GM21529 (cell line): ENCODE results near the gene MLST8.
"Not testable (repeated sequence)": the region's sequence is repeated elsewhere in the genome, so short reads cannot be mapped to it uniquely, and the experiment has no call there.

Experiments
- ATAC-seq: cut with Tn5 transposase; IDR thresholded peaks from one replicate; pipeline ENCODE4 v1.9.1; 2021; ENCODE audit not compliant: unreplicated experiment

The MLST8 gene

DNA sequence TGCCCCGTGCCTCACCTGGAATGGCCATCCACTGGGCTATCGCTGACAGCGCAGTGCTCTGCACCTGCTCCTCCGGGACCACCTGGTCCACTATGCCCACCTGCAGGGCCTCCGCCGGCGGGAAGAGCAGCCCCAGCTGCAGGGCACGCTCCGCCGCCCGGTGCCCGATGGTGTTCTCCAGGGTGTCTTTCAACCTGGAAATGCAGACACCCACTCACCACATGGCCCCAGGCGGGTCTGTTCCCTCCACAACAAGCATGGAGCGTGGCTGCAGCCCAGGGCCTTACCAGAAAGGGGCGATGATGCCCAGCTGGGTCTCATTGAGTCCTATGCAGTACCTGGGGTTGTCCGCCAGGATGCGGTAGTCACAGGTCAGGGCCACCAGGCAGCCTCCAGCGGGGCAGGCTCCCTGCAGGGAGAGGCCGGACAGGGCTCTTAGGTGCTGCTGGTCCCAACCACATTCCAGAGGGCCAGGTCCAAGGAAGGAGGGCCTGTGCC is 37.8 kb downstream of the MLST8 start:
- ATAC-seq: no peak

DNA sequence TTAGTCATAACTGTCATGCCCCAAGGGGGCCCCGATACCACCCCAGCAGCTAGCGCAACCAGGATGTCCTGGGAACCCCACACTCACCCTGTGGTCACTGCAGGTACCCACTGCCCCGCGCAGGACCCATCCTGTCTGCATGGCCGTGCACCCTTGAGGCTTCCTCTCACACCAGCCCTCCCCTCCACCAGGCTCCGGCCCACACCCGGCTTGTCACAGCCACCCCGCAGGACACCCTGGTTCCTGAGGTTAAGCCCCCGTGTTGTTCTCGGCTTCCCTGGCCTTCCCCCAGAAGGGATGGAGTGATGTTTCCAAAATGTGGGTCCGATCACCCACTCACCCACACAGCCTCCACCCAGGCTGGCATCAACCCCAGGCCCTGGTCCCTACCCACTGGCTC is 38.5 kb downstream of the MLST8 start:
- no peak for ATAC-seq

DNA sequence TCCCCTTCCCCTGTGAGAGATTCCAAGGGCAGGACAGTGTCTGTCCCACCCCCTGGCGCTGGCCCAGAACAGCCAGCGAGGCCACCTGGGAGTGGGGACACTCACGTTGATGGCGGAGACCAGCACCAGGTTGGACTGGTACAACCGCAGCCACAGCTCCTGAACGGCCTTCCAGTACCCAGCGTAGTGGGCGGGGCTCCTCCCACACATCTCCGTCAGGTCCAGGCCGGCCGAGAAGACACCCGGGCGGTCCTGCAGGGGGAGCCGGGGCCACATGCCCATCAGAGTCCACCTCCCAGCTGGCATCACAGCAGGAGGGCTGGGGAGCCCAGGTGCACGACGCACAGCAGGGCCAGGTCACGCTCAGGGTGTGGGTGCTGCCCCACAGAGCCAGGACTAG is 39.0 kb downstream of the MLST8 start:
- no peak for ATAC-seq

DNA sequence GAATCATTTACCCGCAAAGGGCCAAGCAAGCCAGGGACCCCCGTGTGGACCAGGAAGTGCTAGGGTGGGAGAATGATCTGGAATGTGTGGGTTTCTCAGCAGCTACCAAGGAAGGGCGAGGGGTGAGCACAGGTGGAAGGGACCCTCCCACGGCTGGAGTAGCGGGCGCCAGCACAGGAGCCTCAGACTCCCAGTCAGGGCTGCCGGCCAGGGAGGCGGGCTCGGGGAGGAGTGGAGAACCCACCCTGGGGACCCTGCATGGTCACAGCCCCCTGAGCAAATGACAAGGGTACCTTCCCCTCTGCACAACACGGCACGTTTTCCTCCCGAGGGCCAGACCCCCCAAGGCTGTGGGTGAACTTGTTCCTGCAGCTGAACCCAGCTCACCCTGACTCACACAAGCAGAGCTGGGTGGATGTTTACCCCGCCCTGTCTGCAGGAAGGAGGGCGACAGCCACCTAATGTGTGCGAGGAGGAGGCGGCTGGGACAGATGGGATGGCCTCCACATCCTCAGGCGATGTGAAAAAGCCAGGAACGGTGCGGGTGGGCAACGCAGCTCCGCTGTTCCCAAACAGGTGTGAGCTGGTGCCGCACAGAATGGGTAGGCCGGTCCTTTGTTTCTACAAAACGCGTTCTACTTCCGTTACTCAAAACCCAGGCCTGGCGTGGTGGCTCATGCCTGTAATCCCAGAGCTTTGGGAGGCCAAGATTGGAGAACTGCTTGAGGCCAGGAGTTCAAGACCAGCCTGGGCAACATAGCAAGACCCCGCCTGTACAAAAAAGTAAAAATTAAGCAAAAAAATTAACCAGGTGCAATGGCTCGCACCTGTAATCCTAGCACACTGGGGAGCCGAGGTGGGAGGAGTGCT is 39.9 kb downstream of the MLST8 start:
- ATAC-seq: no peak

DNA sequence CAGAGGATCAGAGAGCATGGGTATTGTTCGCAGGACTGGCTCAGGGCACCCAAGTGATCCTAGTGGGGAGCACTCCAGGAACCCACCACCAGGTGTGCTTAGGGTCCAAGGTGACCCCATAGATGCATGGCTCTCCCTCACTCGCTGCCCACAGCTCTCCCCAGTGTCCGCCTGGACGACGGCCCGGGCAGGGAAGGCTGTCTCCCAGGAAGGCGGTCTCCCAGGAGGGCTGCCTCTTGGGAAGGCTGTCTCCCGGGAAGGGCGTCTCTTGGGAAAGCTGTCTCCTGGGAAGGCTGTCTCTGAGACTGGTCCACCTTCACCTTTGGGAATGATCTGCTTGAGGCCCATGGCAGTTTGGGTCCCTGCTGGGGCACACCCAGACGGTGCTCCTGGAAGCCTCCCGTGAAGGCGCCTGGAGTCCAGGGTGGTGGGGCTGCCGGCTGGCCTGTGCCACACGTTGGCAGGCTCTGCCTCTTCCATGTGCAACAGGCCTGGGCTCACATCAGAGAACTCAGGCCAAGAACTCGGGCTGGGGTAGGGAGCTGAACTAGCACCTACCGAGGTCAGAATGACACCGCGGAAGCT is 41.1 kb downstream of the MLST8 start:
- no peak for ATAC-seq

DNA sequence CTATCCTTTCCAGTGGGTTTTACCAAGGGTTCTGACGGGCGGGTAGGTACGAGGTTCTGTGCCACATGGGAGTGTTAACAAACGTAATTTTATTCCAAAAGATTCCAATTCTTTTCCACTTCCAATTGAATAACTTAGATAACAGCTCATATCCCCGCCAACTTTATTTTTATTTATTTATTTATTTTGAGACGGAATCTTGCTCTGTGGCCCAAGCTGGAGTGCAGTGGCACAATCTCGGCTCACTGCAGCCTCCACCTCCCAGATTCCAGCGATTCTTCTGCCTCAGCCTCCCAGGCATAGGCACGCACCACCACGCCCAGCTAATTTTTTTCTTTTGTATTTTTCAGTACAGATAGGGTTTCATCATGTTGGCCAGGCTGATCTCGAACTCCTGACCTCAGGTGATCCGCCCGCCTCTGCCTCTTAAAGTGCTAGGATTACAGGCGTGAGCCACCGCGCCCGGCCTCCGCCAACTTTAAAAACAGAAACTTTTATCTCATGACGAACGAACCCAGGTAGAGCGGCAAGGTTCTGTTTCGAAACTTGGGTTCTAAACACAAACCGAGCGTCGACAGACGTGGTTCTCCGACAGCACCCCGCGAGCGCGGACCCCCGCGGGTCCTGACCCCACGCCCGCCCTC is 45.5 kb downstream of the MLST8 start:
- ATAC-seq: no peak

DNA sequence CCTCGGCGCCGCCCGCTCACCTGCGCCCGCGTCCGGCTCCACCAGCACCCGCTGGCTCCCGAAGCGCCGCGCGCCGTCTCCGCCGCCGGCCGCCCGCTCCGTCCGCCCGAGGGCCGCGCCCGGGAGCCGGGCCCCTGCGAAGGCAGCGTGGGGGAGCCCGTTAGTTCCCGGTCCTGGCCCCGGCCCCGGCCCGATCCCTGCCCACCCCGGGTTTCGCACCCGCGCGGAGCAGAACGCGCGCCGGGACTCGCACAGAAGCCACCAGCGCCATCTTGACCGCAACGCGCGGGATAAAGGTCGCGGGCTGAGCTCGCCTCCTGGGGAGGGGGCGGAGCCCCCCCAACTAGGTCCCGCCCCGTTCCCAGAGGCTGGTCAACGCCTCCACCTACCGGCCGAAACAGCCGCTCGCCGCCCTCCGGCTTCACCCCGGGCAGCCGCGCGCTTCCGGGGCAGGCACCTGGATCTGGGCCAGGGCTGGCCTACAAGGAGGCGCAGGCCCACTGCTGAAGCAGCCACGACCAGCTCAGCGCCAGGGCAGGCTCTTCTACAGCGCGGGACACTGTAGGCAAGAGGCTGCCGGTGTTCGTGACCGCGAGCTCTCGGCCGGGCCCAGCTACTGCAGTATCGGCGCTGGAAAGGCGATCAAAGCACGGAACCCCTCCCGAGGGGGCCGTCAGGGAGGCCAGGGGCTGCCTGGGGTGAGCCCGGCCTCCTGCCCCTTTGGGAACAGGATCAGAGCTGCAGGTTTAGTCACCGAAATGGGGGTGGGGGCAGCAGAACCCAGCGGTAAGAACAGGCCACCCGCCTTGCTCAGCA is 46.2 kb downstream of the MLST8 start, which contains the start of gene ECI1:
Gene ECI1, minus strand, starts transcription at position 292 of the 816 bp plus-strand sequence. Its CDS starts 21 bp downstream, at position 271.
- peak; percentile 85 for ATAC-seq

DNA sequence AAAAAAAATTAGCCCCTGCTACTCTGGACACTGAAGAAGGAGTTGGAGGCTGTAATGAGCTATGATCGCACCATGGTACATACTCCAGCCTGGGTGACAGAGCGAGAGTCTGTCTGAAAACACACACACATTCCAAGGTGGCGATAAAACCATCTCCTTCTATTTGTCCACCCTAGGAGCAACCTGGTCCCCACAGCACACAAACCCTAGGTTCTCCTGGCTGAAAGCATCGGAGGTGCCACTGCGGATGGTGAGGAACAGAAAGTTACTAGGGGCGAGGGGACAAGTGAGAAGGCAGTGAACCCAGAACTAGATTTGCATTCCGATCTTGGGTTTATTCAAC is 47.5 kb downstream of the MLST8 start:
- ATAC-seq: no peak

DNA sequence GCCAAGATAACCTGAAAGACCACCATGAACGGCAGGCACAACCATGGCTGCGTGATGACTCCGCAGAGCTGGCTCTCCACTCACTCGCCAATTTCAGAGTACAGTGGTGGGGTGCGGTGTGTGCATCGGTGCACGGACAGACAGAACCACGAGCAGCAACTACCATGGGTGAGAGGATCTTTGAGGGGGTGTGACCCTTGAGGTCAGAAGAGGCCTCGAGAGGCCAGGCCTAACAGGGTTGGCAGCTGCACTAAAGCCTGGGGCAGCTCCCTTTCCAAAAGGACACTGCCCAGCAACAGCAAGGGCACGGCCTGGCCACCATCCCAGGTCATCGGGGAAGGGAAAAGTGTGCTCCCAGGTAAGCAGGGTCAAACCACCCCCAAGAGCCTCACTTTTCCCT is 48.0 kb downstream of the MLST8 start:
- no peak for ATAC-seq

DNA sequence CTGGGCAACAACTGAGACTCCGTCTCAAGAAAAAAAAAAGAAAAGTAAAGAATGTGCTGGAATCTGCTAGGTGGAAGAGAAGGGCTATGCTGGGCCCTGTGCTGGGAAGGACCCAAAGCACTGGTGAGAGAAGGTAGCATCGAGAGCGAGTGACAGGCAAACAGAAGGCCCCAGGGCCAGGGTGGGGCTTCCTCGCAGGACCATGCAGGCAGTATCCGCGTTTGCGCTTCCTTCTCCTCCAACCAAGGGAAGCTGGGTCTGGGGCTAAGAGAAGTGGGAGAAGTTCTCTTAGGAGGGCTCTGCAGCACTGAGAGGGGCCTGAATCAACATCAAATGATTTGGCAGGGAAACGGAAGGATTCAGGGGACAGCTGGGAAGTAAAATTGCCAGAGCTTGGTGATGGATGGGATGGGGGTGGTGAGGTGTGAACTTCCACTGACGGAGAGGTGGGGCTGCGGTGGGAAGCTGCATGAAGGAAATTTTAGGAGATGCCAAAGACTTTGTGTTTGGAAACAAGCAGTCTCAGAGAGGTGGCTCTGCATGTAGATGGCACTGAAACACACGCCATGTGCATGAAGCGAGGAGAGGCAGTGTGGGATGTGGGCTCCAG is 51.4 kb downstream of the MLST8 start:
- ATAC-seq: no peak

DNA sequence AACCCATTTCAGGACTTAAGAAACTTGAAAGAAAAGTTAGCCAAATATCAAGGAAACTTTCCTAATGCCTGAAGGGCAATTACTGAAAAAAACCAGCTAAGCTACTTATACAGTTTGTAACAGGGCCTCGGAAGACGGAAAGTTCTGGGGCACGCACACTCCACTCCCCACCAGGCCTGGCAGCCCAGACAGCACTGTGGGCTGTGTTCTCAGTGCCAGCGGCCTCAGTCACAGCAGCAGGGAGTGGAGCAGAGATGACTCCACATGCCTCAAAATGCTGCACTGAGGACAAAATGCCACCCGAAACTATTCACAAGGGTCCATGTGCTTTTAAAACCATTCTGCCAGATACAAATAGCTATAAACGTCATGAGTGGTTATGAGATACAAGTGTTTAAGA is 52.5 kb downstream of the MLST8 start:
- ATAC-seq: no peak

DNA sequence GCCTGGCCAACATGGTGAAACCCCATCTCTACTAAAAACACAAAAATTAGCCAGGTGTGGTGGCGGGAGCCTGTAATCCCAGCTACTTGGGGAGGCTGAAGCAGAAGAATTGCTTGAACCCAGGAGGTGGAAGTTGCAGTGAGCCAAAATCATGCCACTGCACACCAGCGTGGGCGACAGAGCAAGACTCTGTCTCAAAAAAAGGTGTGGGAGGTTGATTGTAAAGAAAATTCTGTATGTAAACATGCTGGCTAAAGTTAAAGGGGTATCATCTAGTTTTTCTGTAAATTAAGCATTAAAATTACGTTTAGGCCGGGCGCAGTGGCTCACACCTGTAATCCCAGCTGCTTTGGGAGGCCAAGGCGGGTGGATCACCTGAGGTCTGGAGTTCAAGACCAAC is 53.3 kb downstream of the MLST8 start:
- not testable (repeated sequence) for ATAC-seq
